ENCODE data around the gene CTH. TPM values are rescaled to one million over a fixed set of nuclear protein-coding genes. Genes with fewer than 3 reads are reported as not detected.

The CTH gene
- polyA plus RNA-seq, 2 of the 4 experiments (the other 2 are of a cell fraction): 3.7 to 6.8 TPM

GRCh38 chr1:70392626-70393025 lies 18.4 kb upstream of the CTH start:
- no peak overlapping the region for H3K4me3 ChIP-seq
- POLR2A ChIA-PET: no interaction called here
- CTCF ChIA-PET: no interaction called here
- DNase-seq (ENCODE audit: low read depth in 1 of 2, low spot score in 1 of 2): no peak
- H3K4me2 ChIP-seq: no peak overlapping the region
- H3K4me1 ChIP-seq: no peaks in the 10 kb centered on the region
- no peak overlapping the region for H3K27ac ChIP-seq
- ATAC-seq: no peak
- H3K9me3 ChIP-seq: no peaks in the 10 kb centered on the region
- no peak for TF ChIP-seq CTCF (IDR thresholded peaks at IDR 0.05)
- TF ChIP-seq HOXB13 (CRISPR knock-in tag; IDR thresholded peaks at IDR 0.05; ENCODE audit: low read depth): no peak
- no peak for TF ChIP-seq NFE2L2 (conservative IDR thresholded peaks at IDR 0.05; ENCODE audit: low read length)
- TF ChIP-seq PBX3 (IDR thresholded peaks at IDR 0.05): no peak
- no peak for TF ChIP-seq FOXS1 (CRISPR knock-in tag; IDR thresholded peaks at IDR 0.05)
- TF ChIP-seq MAX (IDR thresholded peaks at IDR 0.05): no peak
- no peak for TF ChIP-seq EP300 (IDR thresholded peaks at IDR 0.05)
- TF ChIP-seq FOSB (CRISPR knock-in tag; IDR thresholded peaks at IDR 0.05): no peak
- TF ChIP-seq ZSCAN20 (CRISPR knock-in tag; IDR thresholded peaks at IDR 0.05): no peak
- TF ChIP-seq RCOR1 (IDR thresholded peaks at IDR 0.05; ENCODE audit: low read depth, low read length): no peak
- TF ChIP-seq SREBF2 (IDR thresholded peaks at IDR 0.05): no peak
- TF ChIP-seq ELK1 (IDR thresholded peaks at IDR 0.05; ENCODE audit: low read depth, low read length): no peak
- TF ChIP-seq CEBPB (IDR thresholded peaks at IDR 0.05): no peak
- TF ChIP-seq HDAC2 (IDR thresholded peaks at IDR 0.05): no peak
- no peak for TF ChIP-seq PHF8 (IDR thresholded peaks at IDR 0.05; ENCODE audit: borderline replicate concordance, low read depth)
- TF ChIP-seq RFX5 (IDR thresholded peaks at IDR 0.05): no peak
- no peak for TF ChIP-seq MAZ (IDR thresholded peaks at IDR 0.05; ENCODE audit: borderline replicate concordance, low read depth, low read length)
- no peak for TF ChIP-seq POLR2A (IDR thresholded peaks at IDR 0.05; ENCODE audit: low read length)
- FAIRE-seq: no peak

GRCh38 chr1:70396607-70397006 lies 14.5 kb upstream of the CTH start:
- no peak overlapping the region for H3K4me2 ChIP-seq
- ATAC-seq (no peak), FAIRE-seq (no peak), DNase-seq (ENCODE audit: low read depth in 1 of 2, low spot score in 1 of 2) (no peak)
- H3K9me3 ChIP-seq: no peaks in the 10 kb centered on the region
- no peak for TF ChIP-seq E2F6 (IDR thresholded peaks at IDR 0.05; ENCODE audit: borderline replicate concordance, low read depth)
- TF ChIP-seq HOXB5 (CRISPR knock-in tag; IDR thresholded peaks at IDR 0.05): no peak
- TF ChIP-seq FOSB (CRISPR knock-in tag; IDR thresholded peaks at IDR 0.05): no peak
- no peak for TF ChIP-seq PBX3 (IDR thresholded peaks at IDR 0.05)
- TF ChIP-seq TP53 (CRISPR knock-in tag; IDR thresholded peaks at IDR 0.05): no peak
- no peak for TF ChIP-seq GATA3 (IDR thresholded peaks at IDR 0.05; ENCODE audit: borderline replicate concordance)
- no peak for TF ChIP-seq RAD21 (conservative IDR thresholded peaks at IDR 0.05 in 1 of 2, IDR thresholded peaks at IDR 0.05 in 1 of 2)
- TF ChIP-seq HMGXB4 (CRISPR knock-in tag; IDR thresholded peaks at IDR 0.05; ENCODE audit: borderline replicate concordance): no peak
- TF ChIP-seq ZFP36 (IDR thresholded peaks at IDR 0.05; ENCODE audit: borderline replicate concordance, partially characterized antibody): no peak
- ChIA-PET POLR2A (no interaction called here), CTCF (no interaction called here)
- H3K4me1 ChIP-seq: no peaks in the 10 kb centered on the region
- H3K27ac ChIP-seq: no peak overlapping the region
- no peak overlapping the region for H3K4me3 ChIP-seq
- WGBS (ENCODE audit: missing lambda C conversion rate): 22% methylated on average over 2 of the region's 2 CpGs
